ENCODE data around the gene PAQR9.

GRCh38 chr3:142990721-142991120, 27.2 kb upstream of the PAQR9 start:
- no peak for TF ChIP-seq CTCF (IDR thresholded peaks at IDR 0.05 in 2 of 3, conservative IDR thresholded peaks at IDR 0.05 in 1 of 3; ENCODE audit: insufficient read depth in 2 of 3, low read depth in 1 of 3, low read length in 3 of 3)
- TF ChIP-seq KAT2B (IDR thresholded peaks at IDR 0.05; ENCODE audit: low read depth, low read length): no peak
- peak; percentile 23 for TF ChIP-seq MEIS2 (IDR thresholded peaks at IDR 0.05; ENCODE audit: partially characterized antibody)
- TF ChIP-seq ZFX (CRISPR knock-in tag; IDR thresholded peaks at IDR 0.05): no peak
- no peak for TF ChIP-seq L3MBTL2 (IDR thresholded peaks at IDR 0.05)
- TF ChIP-seq ETV6 (IDR thresholded peaks at IDR 0.05; ENCODE audit: borderline replicate concordance in 1 of 2, low read depth in 2 of 2, low read length in 1 of 2): no peak
- no peak for TF ChIP-seq ETV6 (CRISPR knock-in tag; IDR thresholded peaks at IDR 0.05; ENCODE audit: borderline replicate concordance)
- no peak for TF ChIP-seq ZNF584 (CRISPR knock-in tag; IDR thresholded peaks at IDR 0.05; ENCODE audit: low read depth)
- no peak for TF ChIP-seq POLR2A (conservative IDR thresholded peaks at IDR 0.05)
- no peak for TF ChIP-seq CHD4 (IDR thresholded peaks at IDR 0.05; ENCODE audit: insufficient read depth, insufficient replicate concordance, low read depth, low read length, poor library complexity, severe bottlenecking)
- TF ChIP-seq MTA3 (IDR thresholded peaks at IDR 0.05; ENCODE audit: borderline replicate concordance): no peak
- no peak for TF ChIP-seq TCF7 (IDR thresholded peaks at IDR 0.05; ENCODE audit: borderline replicate concordance)
- TF ChIP-seq MXI1 (IDR thresholded peaks at IDR 0.05; ENCODE audit: low read depth, low read length): no peak
- no peak for TF ChIP-seq ZKSCAN3 (CRISPR knock-in tag; IDR thresholded peaks at IDR 0.05)

Data from K562 (cell line).